22Rv1 (cell line): Measurements from ENCODE around the gene KRTAP10-9.

Experiments used
- CTCF ChIP-seq: fragments of 450-650 bp; IDR thresholded peaks from 2 replicates; pipeline ENCODE4 v1.5.1; 2017; ENCODE audit warnings: mild to moderate bottlenecking
- ZFX ChIP-seq: fragments of 450-650 bp; IDR thresholded peaks from 2 replicates; pipeline ENCODE4 v1.6.1; 2017; ENCODE audit warnings: antibody characterized with exemption, borderline replicate concordance

GRCh38 chr21:44667612-44668011, 40.7 kb downstream of the KRTAP10-9 start:
- TF ChIP-seq CTCF (no peak), ZFX (no peak)
